GM12873 (cell line): Measurements from ENCODE around the gene DNAL1.
A peak's percentile ranks its signal among the peaks of the same experiment; 100 is the strongest.

ENCODE experiments used
- TF ChIP-seq, protein P1 (sequence below): IDR thresholded peaks from 2 replicates; pipeline ENCODE4 v1.5.1; 2012; ENCODE audit warnings: low read depth, mild to moderate bottlenecking, moderate library complexity, low read length, control low read depth; ENCODE audit not compliant: insufficient read depth; ENCODE audit errors: missing control alignments

Gene DNAL1

DNA sequence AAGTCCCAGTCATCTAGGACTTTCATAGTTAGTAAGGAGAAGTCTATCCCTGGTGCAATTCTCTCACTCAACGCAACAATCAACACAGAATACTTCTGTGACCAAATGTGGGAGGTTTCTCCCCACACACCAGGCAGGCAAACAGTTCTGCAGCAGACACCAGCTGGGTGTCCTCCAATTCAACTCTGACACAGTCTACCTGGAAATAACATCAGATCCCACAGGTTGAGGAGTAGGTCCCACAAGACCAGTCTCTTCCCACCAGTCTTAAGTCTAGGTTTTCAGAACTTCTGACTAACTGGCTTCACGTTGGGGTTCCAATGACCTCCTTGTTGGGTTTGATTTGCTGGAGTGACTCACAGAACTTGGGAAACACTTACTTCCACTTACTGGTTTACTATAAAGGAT lies 17.6 kb upstream of the DNAL1 start:
- TF ChIP-seq, protein P1, sequence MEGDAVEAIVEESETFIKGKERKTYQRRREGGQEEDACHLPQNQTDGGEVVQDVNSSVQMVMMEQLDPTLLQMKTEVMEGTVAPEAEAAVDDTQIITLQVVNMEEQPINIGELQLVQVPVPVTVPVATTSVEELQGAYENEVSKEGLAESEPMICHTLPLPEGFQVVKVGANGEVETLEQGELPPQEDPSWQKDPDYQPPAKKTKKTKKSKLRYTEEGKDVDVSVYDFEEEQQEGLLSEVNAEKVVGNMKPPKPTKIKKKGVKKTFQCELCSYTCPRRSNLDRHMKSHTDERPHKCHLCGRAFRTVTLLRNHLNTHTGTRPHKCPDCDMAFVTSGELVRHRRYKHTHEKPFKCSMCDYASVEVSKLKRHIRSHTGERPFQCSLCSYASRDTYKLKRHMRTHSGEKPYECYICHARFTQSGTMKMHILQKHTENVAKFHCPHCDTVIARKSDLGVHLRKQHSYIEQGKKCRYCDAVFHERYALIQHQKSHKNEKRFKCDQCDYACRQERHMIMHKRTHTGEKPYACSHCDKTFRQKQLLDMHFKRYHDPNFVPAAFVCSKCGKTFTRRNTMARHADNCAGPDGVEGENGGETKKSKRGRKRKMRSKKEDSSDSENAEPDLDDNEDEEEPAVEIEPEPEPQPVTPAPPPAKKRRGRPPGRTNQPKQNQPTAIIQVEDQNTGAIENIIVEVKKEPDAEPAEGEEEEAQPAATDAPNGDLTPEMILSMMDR = no peak

DNA sequence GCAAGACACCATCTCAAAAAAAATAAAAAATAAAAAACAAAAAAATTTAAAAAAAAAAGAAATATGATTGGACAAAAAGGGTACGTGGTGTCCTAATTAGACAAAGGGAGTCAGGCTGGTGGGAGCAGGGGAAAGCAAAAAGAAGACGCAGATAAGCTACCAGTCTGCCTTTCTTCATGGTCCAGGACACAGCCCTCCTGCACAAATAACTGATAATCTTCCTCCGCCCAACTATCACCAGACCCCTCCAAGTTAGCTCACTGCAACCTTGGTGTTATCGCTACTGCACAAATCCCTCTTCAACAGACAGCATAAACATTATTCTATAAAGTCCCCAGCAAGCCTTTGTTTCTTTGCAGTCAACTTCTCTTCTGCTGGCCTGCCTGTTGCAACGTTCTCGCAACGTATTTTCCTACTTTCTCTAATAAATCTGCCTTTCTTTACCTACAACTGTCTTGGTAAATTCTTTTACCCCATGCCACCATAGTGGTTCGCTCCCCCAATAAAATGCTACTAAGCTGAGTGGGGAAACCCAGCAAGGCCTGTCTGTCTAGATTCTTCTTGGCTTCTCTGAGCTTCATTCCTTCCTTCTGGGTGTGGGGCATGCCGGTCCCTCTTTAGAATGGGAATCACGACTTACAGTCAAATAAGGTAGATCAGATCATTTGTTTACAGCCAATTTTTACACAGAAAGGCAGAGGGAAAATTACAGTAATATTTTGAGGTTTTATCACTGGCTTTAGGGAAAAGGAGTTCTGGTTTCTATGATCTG lies 14.6 kb upstream of the DNAL1 start:
- TF ChIP-seq, protein P1 = no peak

DNA sequence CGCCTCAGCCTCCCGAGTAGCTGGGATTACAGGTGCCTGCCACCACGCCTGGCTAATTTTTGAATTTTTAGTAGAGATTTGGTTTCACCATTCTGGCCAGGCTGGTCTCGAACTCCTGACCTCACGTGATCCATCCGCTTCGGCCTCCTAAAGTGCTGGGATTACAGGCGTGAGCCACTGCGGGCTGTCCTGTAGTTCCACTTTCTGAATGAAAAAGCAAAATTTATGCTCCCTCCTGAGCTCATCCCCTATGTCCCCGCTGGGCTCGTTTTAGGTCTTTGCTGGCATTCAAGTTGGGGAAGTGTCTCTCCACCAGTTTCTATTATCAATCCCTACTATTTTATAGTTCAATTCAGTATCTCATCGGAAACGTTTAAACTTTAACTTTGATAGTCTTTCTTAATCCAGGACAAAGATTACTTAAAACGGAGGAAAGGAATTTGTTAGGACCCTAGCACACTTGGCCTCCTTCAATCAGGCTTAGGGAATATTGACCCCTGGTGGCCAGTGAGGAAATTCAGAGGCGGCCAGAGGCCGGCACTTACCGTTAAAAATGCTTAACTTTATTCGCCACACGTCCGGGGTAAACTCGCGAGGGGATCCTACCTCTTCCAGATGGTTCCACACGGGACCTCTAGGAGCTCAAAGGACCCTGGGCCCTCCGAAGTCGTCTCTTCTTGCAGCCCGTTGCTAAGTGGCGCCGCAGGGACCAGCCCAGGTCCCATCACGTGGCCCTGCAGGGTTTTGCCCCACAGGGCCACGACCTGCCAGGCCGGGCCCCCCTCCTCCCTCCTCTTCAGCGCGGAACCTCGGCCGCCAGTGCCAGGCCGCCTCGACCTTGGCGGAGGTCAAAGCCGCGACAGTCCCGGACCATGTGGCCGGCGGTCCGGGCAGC lies 11.4 kb upstream of the DNAL1 start:
- TF ChIP-seq, protein P1 = peak; percentile 81

GRCh38 chr14:73634011-73634833 lies 10.6 kb upstream of the DNAL1 start:
- TF ChIP-seq, protein P1 = peak; percentile 24

- TF ChIP-seq, protein P1 = no peak
Measured at GRCh38 chr14:73637830-73638229, 7.0 kb upstream of the DNAL1 start.

DNA sequence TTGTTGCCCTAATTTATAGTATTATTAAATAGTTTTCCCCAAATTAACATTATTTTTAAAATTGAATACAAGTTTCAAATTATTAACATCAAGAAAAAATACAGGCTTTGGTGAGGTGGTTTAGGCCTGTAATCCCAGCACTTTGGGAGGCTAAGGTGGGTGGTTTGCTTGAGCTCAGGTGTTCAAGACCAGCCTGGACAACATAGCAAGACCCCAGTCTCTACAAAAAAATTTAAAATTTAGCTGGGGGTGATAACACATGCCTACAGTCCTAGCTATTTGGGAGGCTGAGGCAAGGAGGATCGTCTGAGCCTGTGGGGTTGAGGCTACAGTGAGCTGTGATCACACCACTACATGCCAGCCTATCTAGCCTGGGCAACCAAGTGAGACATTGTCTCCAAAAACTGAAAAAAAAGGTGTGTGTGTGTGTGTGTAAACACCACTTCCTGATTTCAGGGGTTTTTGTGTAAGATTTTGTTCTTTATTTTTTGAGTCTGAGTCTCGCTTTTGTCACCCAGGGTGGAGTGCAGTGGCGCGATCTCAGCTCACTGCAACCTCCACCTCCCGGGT lies 3.9 kb upstream of the DNAL1 start:
- TF ChIP-seq, protein P1 = no peak
